HG03159 (cell line): Measurements from ENCODE around the gene PFDN2.

Experiments
- ATAC-seq: cut with Tn5 transposase; IDR thresholded peaks from one replicate; pipeline ENCODE4 v1.9.1; 2021; ENCODE audit warnings: mild to moderate bottlenecking, moderate library complexity; ENCODE audit not compliant: unreplicated experiment

The PFDN2 gene

GRCh38 chr1:161106431-161106830 is 11.4 kb downstream of the PFDN2 start:
- no peak for ATAC-seq

DNA sequence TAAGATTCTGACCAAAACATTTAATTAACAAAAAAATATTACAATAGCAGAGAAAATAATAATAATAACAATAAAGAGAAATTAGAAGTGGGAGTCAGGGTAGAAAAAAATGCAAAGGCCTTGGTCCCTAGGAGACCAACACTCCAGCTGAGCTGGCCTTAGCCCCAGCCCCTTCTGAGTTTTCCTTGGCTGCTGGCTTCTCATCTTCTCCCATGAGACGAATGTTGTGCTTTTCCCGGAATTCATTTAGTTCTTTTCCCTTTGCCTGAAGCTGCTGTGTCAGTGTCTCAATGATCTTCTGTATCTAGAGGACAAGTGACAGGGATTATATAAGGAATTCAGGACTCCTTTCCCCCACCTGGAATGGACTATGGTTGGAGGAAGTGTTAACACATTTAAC is 17.3 kb downstream of the PFDN2 start:
- no peak for ATAC-seq

DNA sequence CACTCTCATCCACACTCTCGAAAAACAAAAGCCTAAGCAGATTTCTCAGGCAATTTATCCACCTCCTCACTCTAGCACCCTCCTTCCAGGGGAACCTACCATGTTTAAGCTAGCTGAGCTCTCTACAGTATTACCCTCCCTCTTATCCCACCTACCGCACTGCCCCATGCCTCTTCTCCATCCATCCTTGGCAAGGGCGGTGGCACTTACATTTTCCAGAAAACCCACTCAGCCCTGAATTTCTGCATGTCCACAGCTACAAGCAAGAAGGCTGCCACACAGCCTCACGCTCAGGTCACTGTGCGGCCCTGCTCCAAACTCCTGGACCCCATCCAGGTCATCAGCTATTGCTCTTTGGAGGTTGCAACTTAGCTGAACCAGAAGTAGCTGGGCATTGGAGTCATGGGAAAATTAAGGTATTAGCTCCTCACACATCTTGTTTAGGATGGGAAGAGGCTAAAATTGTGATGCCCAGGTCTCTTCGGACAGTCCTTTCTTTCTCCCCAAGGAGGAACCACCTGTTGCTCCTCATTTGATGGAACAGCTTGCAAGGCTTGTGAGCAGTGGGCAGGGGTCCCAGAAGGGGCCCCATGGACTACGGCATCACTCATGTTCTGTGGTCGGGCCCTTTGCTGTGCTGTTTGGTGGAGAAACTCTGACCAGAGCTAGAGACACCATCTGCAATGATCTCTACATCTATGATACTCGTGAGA is 18.6 kb downstream of the PFDN2 start:
- ATAC-seq: no peak

GRCh38 chr1:161098210-161099068 is 19.4 kb downstream of the PFDN2 start, which contains the start of gene KLHDC9:
KLHDC9 (plus strand) TSS chr1:161098361; CDS start chr1:161098536, 175 bp downstream.
- ATAC-seq: peak; percentile 64

DNA sequence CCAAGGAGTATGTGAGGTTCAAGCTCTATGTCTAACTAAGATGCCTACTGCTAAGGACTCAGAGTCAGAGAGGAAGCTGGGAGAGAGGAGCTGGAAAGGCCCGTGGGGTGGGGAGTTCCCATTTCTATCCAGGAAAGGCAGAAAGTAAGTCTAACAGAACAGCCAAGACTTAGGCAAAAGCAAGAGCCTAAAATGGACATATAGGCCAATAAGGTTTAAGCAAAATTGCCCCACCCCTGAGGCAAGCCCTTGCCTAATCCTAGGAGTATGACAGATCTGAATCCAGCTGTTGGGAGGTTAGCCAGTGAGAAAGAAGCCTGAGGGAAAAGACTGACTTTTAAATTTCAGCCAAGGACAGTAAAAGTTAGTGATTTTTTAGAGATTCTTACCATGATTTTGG is 21.3 kb downstream of the PFDN2 start:
- ATAC-seq: no peak

- peak; percentile 46 for ATAC-seq
Measured at GRCh38 chr1:161096015-161096414, 21.8 kb downstream of the PFDN2 start.

DNA sequence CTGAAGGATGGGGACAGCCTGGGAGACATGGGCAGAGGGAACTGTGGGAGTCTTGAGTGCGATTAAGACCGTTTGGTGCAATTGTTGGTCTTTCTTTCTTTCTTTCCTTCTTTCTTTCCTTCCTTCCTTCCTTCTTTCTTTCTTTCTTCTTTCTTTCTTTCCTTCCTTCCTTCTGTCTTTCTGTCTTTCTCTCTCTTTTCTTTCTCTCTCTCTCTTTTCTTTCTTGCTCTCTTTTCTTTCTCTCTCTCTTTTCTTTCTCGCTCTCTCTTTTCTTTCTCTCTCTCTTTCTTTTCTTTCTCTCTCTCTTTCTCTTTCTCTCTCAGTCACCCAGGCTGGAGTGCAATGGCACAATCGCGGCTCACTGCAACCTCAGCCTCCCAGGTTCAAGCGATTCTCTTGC is 22.6 kb downstream of the PFDN2 start:
- ATAC-seq: no peak

GRCh38 chr1:161094481-161094880 is 23.4 kb downstream of the PFDN2 start:
- no peak for ATAC-seq

DNA sequence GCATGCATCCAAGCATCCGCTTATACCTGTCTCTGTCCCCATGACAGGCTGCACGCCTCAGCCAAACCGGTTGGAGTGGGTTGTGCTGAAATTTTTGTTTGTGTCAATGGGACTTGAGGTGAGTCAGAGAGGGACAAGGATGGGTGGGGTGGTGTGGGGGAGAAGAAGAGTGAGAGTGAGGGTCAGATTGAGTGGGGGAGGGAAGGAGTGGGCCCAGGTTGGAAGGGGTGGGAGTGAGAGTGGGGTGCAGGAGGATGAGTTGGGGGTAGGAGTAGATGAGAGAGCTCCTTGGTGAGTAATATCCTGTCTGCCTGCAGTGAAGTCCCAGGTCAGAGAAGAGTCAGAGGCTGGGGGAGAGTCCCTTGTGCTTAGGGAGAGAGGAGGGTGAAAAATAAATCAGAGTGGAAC is 25.2 kb downstream of the PFDN2 start:
- ATAC-seq: no peak

- ATAC-seq: no peak
Measured at GRCh38 chr1:161091796-161092507, 25.9 kb downstream of the PFDN2 start.

GRCh38 chr1:161091093-161091492 is 26.7 kb downstream of the PFDN2 start:
- no peak for ATAC-seq

DNA sequence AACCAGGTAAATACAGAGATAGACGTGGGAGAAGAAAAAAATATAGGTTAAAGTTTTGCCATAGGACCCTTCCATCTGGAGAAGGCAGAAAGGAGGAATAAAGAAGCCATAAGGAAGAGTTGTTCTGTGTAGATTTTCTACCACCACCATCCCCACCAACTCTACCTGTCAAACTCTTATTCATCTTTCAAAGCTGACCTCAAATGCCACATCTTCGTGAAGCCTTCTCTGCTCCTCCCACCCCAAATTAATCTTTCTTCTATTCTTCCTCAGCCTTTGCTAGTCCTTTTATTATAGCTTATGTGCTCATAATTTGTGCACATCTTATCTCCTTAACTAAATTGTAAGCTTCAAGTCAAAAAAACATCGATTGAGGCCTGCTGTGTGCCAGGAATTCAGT is 27.2 kb downstream of the PFDN2 start:
- ATAC-seq: no peak

GRCh38 chr1:161089938-161090337 is 27.9 kb downstream of the PFDN2 start:
- ATAC-seq: no peak

DNA sequence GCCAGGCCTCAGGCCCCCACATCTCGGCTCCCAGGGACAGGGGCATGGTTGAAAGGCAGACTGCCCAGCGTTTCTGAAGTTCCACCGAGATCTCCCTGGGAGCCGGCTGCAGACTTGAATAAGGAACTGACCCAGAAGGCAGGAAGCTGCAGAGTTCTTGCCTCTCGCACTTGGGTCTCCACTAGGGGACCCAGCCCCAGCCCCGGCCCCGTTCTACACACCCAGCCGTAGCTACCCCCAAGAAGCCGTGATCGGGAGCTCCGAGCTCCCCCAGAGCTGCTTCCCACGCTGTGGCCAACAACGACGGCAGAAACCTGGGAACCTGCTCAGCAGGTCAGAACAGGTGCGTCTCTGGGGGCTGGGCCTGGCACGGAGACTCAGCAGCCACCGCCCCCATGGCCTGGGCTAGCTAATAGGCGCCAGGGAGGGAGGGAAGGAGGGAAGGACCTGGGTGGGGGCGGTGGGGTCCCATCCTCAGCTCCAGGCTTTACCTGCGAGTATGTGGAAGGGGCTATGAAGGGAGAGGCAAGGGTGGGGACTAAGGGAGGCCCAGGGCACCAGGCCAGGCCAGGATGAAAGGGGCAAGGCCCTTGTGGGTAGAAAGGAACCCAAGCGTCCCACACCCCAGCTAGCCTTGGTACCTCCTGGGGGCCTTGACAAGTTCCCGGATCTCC is 28.4 kb downstream of the PFDN2 start, which contains the start of gene NECTIN4:
TSS of gene NECTIN4 (minus strand) at position 308 of the 674 bp plus-strand sequence. CDS start at position 46, 262 bp downstream.
- no peak for ATAC-seq

GRCh38 chr1:161088587-161089110 is 29.2 kb downstream of the PFDN2 start:
- no peak for ATAC-seq

- ATAC-seq: no peak
Measured at GRCh38 chr1:161086457-161086856, 31.4 kb downstream of the PFDN2 start.

DNA sequence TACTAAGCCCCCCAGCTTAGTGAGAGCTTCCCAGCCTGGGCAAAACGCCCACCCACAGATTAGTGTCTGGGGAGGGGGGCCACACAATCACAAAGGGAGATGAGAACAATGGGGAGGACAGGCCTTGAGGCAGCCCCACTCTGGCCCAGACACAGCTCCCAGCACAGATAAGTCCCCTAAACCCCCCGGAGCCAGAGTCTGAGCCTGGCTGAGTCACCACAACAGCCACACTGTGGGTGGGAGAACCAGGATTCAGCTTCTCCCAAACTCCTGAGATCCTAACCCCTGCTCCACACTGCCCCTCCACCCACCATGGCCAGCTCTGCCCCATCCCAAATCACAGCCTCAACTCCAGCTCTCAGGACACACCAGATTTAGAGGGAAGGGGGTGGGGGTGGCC is 32.7 kb downstream of the PFDN2 start:
- ATAC-seq: no peak

DNA sequence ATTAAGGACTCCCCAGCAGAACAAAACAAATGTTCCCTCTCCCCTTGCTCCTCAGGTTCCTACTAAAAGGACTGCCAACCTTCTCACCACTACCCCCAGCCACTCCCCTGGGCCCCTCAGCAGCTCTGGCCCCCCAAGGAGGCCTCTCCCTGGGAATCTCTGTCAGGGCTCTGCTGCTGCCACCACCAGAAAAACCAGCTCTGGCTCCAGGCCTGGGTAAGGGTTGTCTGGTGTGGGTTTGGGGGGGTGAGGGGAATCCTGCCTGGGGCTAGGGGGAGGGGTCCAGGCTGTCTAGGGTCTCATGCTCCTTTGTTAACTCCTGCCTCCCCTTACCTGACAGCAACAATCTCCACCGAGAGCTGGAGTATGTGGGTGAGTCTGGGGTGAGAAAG is 33.2 kb downstream of the PFDN2 start:
- ATAC-seq: no peak

DNA sequence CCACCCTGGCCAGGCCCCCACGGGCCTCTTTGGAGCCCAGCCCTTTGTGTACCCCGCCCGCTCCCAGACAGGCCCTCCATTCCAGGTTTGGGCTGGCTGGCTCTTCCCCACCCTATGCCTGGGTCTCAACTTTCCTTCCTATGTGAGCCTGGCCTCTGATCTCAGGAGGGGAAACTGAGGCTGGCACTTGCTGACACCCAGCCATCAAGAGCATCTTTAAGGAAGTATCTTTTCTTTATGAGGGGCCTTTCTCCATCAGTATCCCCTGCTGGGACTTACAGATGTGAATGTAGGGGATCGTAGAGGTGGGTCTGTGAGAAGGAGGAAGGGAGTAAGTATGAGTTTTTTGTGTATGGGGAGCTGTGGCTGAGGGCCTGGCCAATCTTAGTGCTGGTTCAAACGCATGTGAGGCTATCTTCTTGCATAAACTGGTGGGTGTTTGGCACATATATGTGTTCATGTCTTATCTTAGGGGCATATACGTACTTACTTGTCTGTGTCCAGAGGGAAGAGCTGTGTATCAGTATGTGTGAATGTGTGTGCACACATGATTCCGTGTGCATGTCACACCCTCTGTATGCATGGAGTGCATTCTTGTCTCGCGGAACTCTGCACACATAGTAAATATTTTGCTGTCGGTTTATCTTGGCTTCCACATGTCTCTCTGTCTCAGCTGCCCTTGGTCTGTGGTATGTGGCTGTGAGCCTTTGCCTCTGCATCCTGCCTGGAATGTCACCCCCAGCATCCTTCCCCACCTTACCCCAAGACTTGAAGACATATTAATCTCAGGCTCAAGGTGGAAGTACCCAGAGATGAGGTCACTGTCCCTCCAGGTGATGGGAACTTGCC is 33.9 kb downstream of the PFDN2 start:
- no peak for ATAC-seq
